Measurements from ENCODE around the gene CACNB3.

- TF ChIP-seq CTCF (IDR thresholded peaks at IDR 0.05): no peak
- no peak for TF ChIP-seq POLR2AphosphoS5 (IDR thresholded peaks at IDR 0.05)
Measured at GRCh38 chr12:48807981-48808380, 10.3 kb upstream of the CACNB3 start.

Measured in prostate gland (tissue), 2 donors.